GM10266 (cell line): Measurements from ENCODE around the gene CD58.
"Not testable (repeated sequence)": the region's sequence is repeated elsewhere in the genome, so short reads cannot be mapped to it uniquely, and the experiment has no call there.

Experiments used
- DNase-seq: peaks from one replicate; pipeline ENCODE4 v3.0.0; 2012; ENCODE audit errors: extremely low spot score
- CTCF ChIP-seq: IDR thresholded peaks from 2 replicates; pipeline ENCODE4 v1.5.1; 2012; ENCODE audit warnings: mild to moderate bottlenecking, low read depth; ENCODE audit not compliant: control insufficient read depth, insufficient read depth; ENCODE audit errors: missing control alignments

The CD58 gene

GRCh38 chr1:116568662-116569380 lies 2.0 kb downstream of the CD58 start:
- no peak for TF ChIP-seq CTCF
- DNase-seq = no peak

- TF ChIP-seq CTCF = no peak
Observed at GRCh38 chr1:116567790-116568661, 2.8 kb downstream of the CD58 start.

GRCh38 chr1:116565222-116565621 lies 5.6 kb downstream of the CD58 start:
- TF ChIP-seq CTCF = no peak
- DNase-seq = no peak

More at GRCh38 chr1:116567790-116568661, 2.8 kb downstream of the CD58 start:
- DNase-seq = no peak

GRCh38 chr1:116564426-116564825 lies 6.4 kb downstream of the CD58 start:
- TF ChIP-seq CTCF = no peak
- no peak for DNase-seq

- not testable (repeated sequence) for DNase-seq
Observed at GRCh38 chr1:116562465-116562864, 8.4 kb downstream of the CD58 start.

GRCh38 chr1:116561563-116561962 lies 9.3 kb downstream of the CD58 start:
- DNase-seq = no peak
- TF ChIP-seq CTCF = no peak

GRCh38 chr1:116560704-116561490 lies 9.9 kb downstream of the CD58 start:
- TF ChIP-seq CTCF = no peak
- DNase-seq = no peak
